Karpas-422 (cell line): ENCODE measurements around the gene VCAM1. TPM values are rescaled to one million over a fixed set of nuclear protein-coding genes. Genes with fewer than 3 reads are reported as not detected.
"Not testable (repeated sequence)": the region's sequence is repeated elsewhere in the genome, so short reads cannot be mapped to it uniquely, and the experiment has no call there.

Source experiments
- DNase-seq: peaks from one replicate; pipeline ENCODE4 v3.0.0-alpha.2; 2015
- H2AFZ ChIP-seq: fragments of 200-600 bp; sonication (generic); 2 replicates; pipeline ENCODE4 v1.6.1; 2014; ENCODE audit warnings: antibody characterized with exemption, low read length, mixed read lengths
- H3K27ac ChIP-seq: fragments of 200-600 bp; sonication (generic); 2 replicates; pipeline ENCODE4 v1.5.1; 2014; ENCODE audit warnings: mild to moderate bottlenecking, low read length, moderate library complexity
- H3K27me3 ChIP-seq: fragments of 200-600 bp; sonication (generic); 2 replicates; pipeline ENCODE4 v1.6.1; 2014; ENCODE audit warnings: low read length, mixed read lengths
- H3K36me3 ChIP-seq: fragments of 200-600 bp; sonication (generic); 2 replicates; pipeline ENCODE4 v1.6.1; 2014; ENCODE audit warnings: low read length, mixed read lengths; ENCODE audit not compliant: insufficient read depth
- H3K4me1 ChIP-seq: fragments of 200-600 bp; sonication (generic); 2 replicates; pipeline ENCODE4 v1.6.1; 2014; ENCODE audit warnings: mild to moderate bottlenecking, low read length, mixed read lengths
- H3K4me2 ChIP-seq: fragments of 200-600 bp; sonication (generic); 2 replicates; pipeline ENCODE4 v1.6.1; 2014; ENCODE audit warnings: low read length, low read depth, mild to moderate bottlenecking; ENCODE audit not compliant: poor library complexity, severe bottlenecking
- H3K4me3 ChIP-seq: fragments of 200-600 bp; sonication (generic); 2 replicates; pipeline ENCODE4 v1.5.1; 2014; ENCODE audit warnings: mild to moderate bottlenecking, antibody characterized with exemption, low read length, mixed read lengths
- H3K79me2 ChIP-seq: fragments of 200-600 bp; sonication (generic); 2 replicates; pipeline ENCODE4 v1.6.1; 2014; ENCODE audit warnings: mild to moderate bottlenecking, low read length, mixed read lengths
- H3K9ac ChIP-seq: fragments of 200-600 bp; sonication (generic); 2 replicates; pipeline ENCODE4 v1.6.0; 2014; ENCODE audit warnings: low read length
- H3K9me2 ChIP-seq: fragments of 200-600 bp; sonication (generic), shearing (Covaris generic); replicated peaks from 2 replicates; pipeline ENCODE4 v1.6.0; 2014; ENCODE audit warnings: mild to moderate bottlenecking, low read length, moderate library complexity; ENCODE audit not compliant: insufficient read depth
- H3K9me3 ChIP-seq: fragments of 300-700, 200-600 bp; sonication (generic); 2 replicates; pipeline ENCODE4 v1.6.1; 2014; ENCODE audit warnings: low read length, mixed read lengths
- H4K20me1 ChIP-seq: fragments of 200-600 bp; sonication (generic); 2 replicates; pipeline ENCODE4 v1.6.1; 2014; ENCODE audit warnings: mild to moderate bottlenecking, antibody characterized with exemption, low read length, low read depth; ENCODE audit not compliant: insufficient read depth
- total RNA-seq: library from RNA; depleted of rRNA; stranded (reverse); fragments of >200 nt; shearing (Covaris generic); gene quantifications from 2 replicates; pipeline ENCODE4 v1.2.3, GENCODE V29; 2014; ENCODE audit warnings: low replicate concordance

VCAM1 gene
- total RNA-seq, 1 experiment from 2014 or later = not detected

DNA sequence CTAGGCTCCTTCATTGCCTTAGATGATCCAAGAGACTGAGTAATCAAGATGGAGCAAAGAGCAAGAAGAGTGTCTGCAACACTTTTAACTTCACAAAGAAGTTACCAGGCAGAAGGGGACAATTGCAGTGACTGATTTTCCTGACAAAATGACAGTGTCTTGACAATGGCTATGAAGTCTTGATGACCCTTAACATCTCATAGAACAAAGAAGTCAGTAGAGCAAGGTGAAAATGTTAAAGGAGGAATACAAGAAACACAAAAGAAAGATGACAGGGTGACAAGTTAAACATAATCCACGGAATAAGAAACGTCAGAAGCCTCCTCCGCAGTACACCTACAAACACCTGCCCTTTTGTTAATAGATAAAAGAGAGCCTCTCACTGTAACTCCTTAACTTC is 15.1 kb upstream of the VCAM1 start:
- Histone ChIP-seq H3K4me1 (no peaks in the 10 kb centered on the region), H3K79me2 (no peaks in the 10 kb centered on the region), H3K4me3 (no peak overlapping the region), H2AFZ (no peak overlapping the region), H3K9ac (no peak overlapping the region), H3K9me2 (no peaks in the 10 kb centered on the region), H3K4me2 (no peak overlapping the region), H4K20me1 (no peaks in the 10 kb centered on the region), H3K27ac (no peak overlapping the region), H3K27me3 (no peaks in the 10 kb centered on the region), H3K36me3 (no peaks in the 10 kb centered on the region), H3K9me3 (no peaks in the 10 kb centered on the region)
- DNase-seq = no peak

DNA sequence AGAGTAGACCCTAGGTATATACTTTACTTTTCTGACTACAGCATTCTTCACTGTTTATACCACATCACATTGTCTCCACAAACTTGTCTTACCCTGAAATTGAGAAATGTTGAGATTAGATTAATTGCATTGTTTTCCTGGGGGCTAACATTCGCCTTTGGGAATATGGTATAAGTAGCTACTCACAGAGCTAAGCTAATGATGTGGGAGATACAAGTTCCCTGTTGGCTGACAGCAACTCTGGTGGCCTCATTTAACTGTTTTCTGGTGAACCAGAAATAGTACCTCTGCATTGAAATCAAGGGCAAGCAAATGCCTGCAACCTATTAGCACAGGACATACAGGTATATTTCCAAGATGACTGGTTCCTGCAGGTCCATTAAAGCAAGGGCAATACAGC is 13.2 kb upstream of the VCAM1 start:
- Histone ChIP-seq H3K4me1 (no peaks in the 10 kb centered on the region), H3K36me3 (no peaks in the 10 kb centered on the region), H3K27me3 (no peaks in the 10 kb centered on the region), H2AFZ (no peak overlapping the region), H3K27ac (no peak overlapping the region), H3K79me2 (no peaks in the 10 kb centered on the region), H3K4me2 (no peak overlapping the region), H3K4me3 (no peak overlapping the region), H4K20me1 (no peaks in the 10 kb centered on the region), H3K9me3 (no peaks in the 10 kb centered on the region), H3K9ac (no peak overlapping the region), H3K9me2 (no peaks in the 10 kb centered on the region)
- no peak for DNase-seq

GRCh38 chr1:100706856-100707255 is 12.7 kb upstream of the VCAM1 start:
- no peaks in the 10 kb centered on the region for H3K4me1 ChIP-seq
- H3K4me2 ChIP-seq = no peak overlapping the region
- no peak overlapping the region for H3K27ac ChIP-seq
- H3K36me3 ChIP-seq = no peaks in the 10 kb centered on the region
- H3K4me3 ChIP-seq = no peak overlapping the region
- H3K9me3 ChIP-seq = no peaks in the 10 kb centered on the region
- H4K20me1 ChIP-seq = no peaks in the 10 kb centered on the region
- no peaks in the 10 kb centered on the region for H3K79me2 ChIP-seq
- no peak overlapping the region for H3K9ac ChIP-seq
- no peaks in the 10 kb centered on the region for H3K27me3 ChIP-seq
- H3K9me2 ChIP-seq = no peaks in the 10 kb centered on the region; the same call in 1 of the 2 replicates
- H2AFZ ChIP-seq = no peak overlapping the region
- no peak for DNase-seq

DNA sequence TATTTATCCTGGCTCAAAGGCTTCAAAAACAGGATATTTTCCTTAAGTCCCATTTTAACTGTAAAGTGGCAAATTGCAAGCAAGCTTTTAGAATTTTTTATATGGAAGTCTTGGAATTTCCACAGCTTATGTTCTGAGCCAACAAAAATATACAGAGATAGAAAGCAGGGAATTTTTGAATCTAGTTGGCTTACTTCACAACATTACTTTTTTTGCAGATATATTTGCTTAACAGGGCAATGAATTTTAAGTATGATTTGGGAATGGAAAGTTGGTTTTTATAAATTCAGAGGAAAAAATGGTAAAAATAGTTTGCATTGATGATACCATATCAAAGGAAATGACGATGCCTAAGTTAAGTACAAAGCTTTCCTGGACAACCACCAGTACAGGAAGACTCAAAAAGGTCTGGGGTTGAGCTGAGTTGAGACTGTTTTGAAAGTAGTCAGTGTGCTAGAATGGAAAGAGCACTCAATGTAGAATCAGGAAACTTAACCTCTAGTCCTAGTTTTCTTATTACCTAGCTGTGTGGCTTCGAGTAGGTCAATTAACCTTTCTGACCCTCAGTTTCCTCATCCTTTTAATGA is 11.0 kb upstream of the VCAM1 start:
- Histone ChIP-seq H3K4me1 (no peaks in the 10 kb centered on the region), H3K4me3 (no peak overlapping the region), H3K4me2 (no peak overlapping the region), H3K9me3 (no peaks in the 10 kb centered on the region), H3K79me2 (no peaks in the 10 kb centered on the region), H3K36me3 (no peaks in the 10 kb centered on the region), H3K27me3 (no peaks in the 10 kb centered on the region), H4K20me1 (no peaks in the 10 kb centered on the region), H3K9me2 (no peaks in the 10 kb centered on the region; the same call in 1 of the 2 replicates), H3K27ac (no peak overlapping the region), H2AFZ (no peak overlapping the region), H3K9ac (no peak overlapping the region)
- no peak for DNase-seq

- Histone ChIP-seq H3K9ac (no peak overlapping the region), H2AFZ (no peak overlapping the region)
Measured at GRCh38 chr1:100710906-100711682, 8.4 kb upstream of the VCAM1 start.

DNA sequence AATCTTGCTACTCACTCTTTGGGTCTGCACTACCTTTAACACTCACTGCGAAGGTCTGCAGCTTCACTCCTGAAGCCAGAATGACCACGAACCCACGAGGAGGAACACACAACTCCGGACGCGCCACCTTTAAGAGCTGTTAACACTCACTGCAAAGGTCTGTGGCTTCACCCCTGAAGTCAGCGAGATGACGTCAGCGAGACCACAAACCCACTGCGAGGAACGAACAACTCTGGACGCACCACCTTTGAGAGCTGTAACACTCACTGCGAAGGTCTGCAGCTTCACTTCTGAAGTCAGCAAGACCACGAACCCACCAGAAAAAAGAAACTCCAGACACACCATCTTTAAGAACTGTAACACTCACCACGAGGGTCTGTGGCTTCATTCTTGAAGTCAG is 6.5 kb upstream of the VCAM1 start:
- H3K9ac ChIP-seq, DNase-seq, H3K4me3 ChIP-seq, H4K20me1 ChIP-seq, H3K9me3 ChIP-seq, H3K79me2 ChIP-seq, H3K27me3 ChIP-seq, H3K4me1 ChIP-seq, H3K27ac ChIP-seq, H3K9me2 ChIP-seq, H3K36me3 ChIP-seq, H3K4me2 ChIP-seq, H2AFZ ChIP-seq: not testable (repeated sequence)

More at GRCh38 chr1:100710906-100711682, 8.4 kb upstream of the VCAM1 start:
- no peaks in the 10 kb centered on the region for H4K20me1 ChIP-seq
- H3K4me2 ChIP-seq = no peak overlapping the region
- H3K36me3 ChIP-seq = no peaks in the 10 kb centered on the region
- H3K27me3 ChIP-seq = no peaks in the 10 kb centered on the region
- H3K4me1 ChIP-seq = no peaks in the 10 kb centered on the region
- no peaks in the 10 kb centered on the region for H3K9me3 ChIP-seq
- H3K4me3 ChIP-seq = no peak overlapping the region
- DNase-seq = no peak
- no peak overlapping the region for H3K27ac ChIP-seq
- H3K9me2 ChIP-seq = peaks cover 3% of the 10 kb centered on the region; the same call in 1 of the 2 replicates
- no peaks in the 10 kb centered on the region for H3K79me2 ChIP-seq

DNA sequence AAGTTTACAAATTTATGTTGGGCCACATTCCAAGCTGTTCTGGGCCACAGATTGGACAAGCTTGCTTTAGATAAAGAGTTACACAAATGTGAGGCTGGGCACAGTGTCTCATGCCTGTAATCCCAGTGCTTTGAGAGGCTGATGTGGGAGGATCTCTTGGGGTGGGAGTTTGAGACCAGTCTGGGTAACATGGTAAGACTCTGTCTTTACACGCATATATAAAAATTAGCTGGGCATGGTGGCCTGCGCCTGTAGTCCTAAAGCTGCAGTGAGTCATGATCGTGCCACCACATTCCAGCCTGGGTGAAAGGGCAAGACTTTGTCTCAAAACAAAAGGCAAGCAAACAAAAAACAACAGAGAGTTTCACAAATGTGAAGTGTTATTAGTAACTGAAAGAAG is 5.9 kb upstream of the VCAM1 start:
- H3K4me3 ChIP-seq = no peak overlapping the region
- H3K27ac ChIP-seq = no peak overlapping the region
- H3K4me1 ChIP-seq = no peaks in the 10 kb centered on the region
- no peak overlapping the region for H2AFZ ChIP-seq
- peaks cover 3% of the 10 kb centered on the region; the same call in 1 of the 2 replicates for H3K9me2 ChIP-seq
- H3K36me3 ChIP-seq = no peaks in the 10 kb centered on the region
- H3K9ac ChIP-seq = no peak overlapping the region
- no peaks in the 10 kb centered on the region for H4K20me1 ChIP-seq
- H3K79me2 ChIP-seq = no peaks in the 10 kb centered on the region
- no peaks in the 10 kb centered on the region for H3K27me3 ChIP-seq
- DNase-seq = no peak
- no peak overlapping the region for H3K4me2 ChIP-seq
- no peaks in the 10 kb centered on the region for H3K9me3 ChIP-seq

GRCh38 chr1:100714599-100714998 is 4.9 kb upstream of the VCAM1 start:
- peaks cover 3% of the 10 kb centered on the region; the same call in 1 of the 2 replicates for H3K9me2 ChIP-seq
- no peaks in the 10 kb centered on the region for H3K4me1 ChIP-seq
- H3K27ac ChIP-seq = no peak overlapping the region
- H3K4me2 ChIP-seq = no peak overlapping the region
- H4K20me1 ChIP-seq = no peaks in the 10 kb centered on the region
- no peaks in the 10 kb centered on the region for H3K9me3 ChIP-seq
- H3K4me3 ChIP-seq = no peak overlapping the region
- H3K79me2 ChIP-seq = no peaks in the 10 kb centered on the region
- H3K27me3 ChIP-seq = no peaks in the 10 kb centered on the region
- no peak overlapping the region for H2AFZ ChIP-seq
- no peak for DNase-seq
- no peaks in the 10 kb centered on the region for H3K36me3 ChIP-seq
- H3K9ac ChIP-seq = no peak overlapping the region
